Heart right ventricle (tissue), 16 donors: Measurements from ENCODE around the gene PDXK. TPM values are rescaled to one million over a fixed set of nuclear protein-coding genes. Genes with fewer than 3 reads are reported as not detected.
A peak's percentile ranks its signal among the peaks of the same experiment; 100 is the strongest.

Source experiments
- ATAC-seq, 8 donors: fragments of 200-7000 bp; cut with Tn5 transposase; one replicate each; pipeline ENCODE4 v1.9.1; 2020; ENCODE audit warnings: mild to moderate bottlenecking in 8 of 8, moderate library complexity in 8 of 8, moderate number of reproducible peaks in 1 of 8
- DNase-seq, 2 donors: peaks; one replicate each; pipeline ENCODE4 v3.0.0-alpha.2; 2020
- H3K27ac ChIP-seq, 10 donors: fragments of 200-600 bp; sonication (generic) in 2 of 10; one replicate each; pipeline versions ENCODE4 v1.5.0 to v1.8.0; 2020 to 2022; ENCODE audit warnings: mild to moderate bottlenecking in 3 of 10
- H3K27me3 ChIP-seq, 7 donors: fragments of 200-600 bp; one replicate each; pipeline ENCODE4 v1.8.0; 2021 to 2022; ENCODE audit warnings: mild to moderate bottlenecking in 2 of 7
- H3K36me3 ChIP-seq, 9 donors: fragments of 200-600 bp; sonication (generic) in 1 of 9; one replicate each; pipeline versions ENCODE4 v1.5.0 to v1.8.0; 2020 to 2022; ENCODE audit warnings: mild to moderate bottlenecking in 2 of 9
- H3K4me1 ChIP-seq, 9 donors: fragments of 200-600 bp; sonication (generic) in 1 of 9; one replicate each; pipeline versions ENCODE4 v1.5.0 to v1.8.0; 2020 to 2022; ENCODE audit warnings: mild to moderate bottlenecking in 4 of 9
- H3K4me3 ChIP-seq, 10 donors: fragments of 200-600 bp; sonication (generic) in 2 of 10; one replicate each; pipeline versions ENCODE4 v1.5.0 to v1.8.0; 2020 to 2022; ENCODE audit warnings: mild to moderate bottlenecking in 7 of 10, moderate library complexity in 2 of 10
- H3K9me3 ChIP-seq, 11 donors: fragments of 200-600 bp in 10 of 11; sonication (generic) in 2 of 11; one replicate each; pipeline versions ENCODE4 v1.5.0 to v1.8.0; 2013 to 2022; ENCODE audit warnings: mild to moderate bottlenecking in 2 of 11, control low read depth in 1 of 11, moderate library complexity in 1 of 11
- WGBS, 2 donors: extraction: QIAGEN DNeasy Blood & Tissue Kit; methylation state at CpG; one replicate each; pipeline ENCODE4 v1.1.7; 2013; ENCODE audit warnings: inconsistent platforms in 1 of 2; 5-methylcytosine and 5-hydroxymethylcytosine counted together
- intact Hi-C, 10 donors: fragments of 100-400 bp; cut with DNase I; formaldehyde crosslinking; loops; one replicate each; pipeline versions ENCODE4 v1.11.1 to v1.14.2; 2022
- polyA plus RNA-seq, 2 donors: library from polyadenylated mRNA; stranded (reverse); fragments of 200-250 nt; gene quantifications; one replicate each; pipeline ENCODE4 v1.2.3, GENCODE V29; 2013
- total RNA-seq, 10 donors: library from RNA; stranded (reverse); fragmentation: NEBNext Ultra II Directional in 3 of 10; extraction: Animal tissue kit (Norgen Biotek cat#: 25700) in 3 of 10; gene quantifications; one replicate each; pipeline versions ENCODE4 v1.2.1 to v1.2.4, GENCODE V29; 2021 to 2023
- TF ChIP-seq, protein P1 (sequence below), 9 donors: fragments of 200-600 bp; sonication (generic) in 2 of 9; IDR thresholded peaks; one replicate each; pipeline versions ENCODE4 v1.5.0 to v1.8.0; 2021 to 2022; ENCODE audit warnings: antibody characterized with exemption in 9 of 9, mild to moderate bottlenecking in 5 of 9, moderate library complexity in 1 of 9
- donor health status: Arrhythmogenic right ventricular cardiomyopathy.
- donor health status: ischemic (EF 13 %, LVEDD 7.1; RV severe dilation, severe dysfunction).
- donor health status: healthy with polysubstance abuse.
- donor health status: DM: no; HTN: yes; CAD: no.
- donor health status: DM: no; HTN: no; CAD: no.
- donor health status: ischemic (EF 25% LVEDD 6.9; RV normal size, moderate dysfunction).
- donor health status: ischemic (EF 25% LVEDD 5.7; RV mildly dilated, moderate dysfunction).
- donor health status: healthy.
- donor health status: DM: yes; HTN: yes; CAD: no.
- donor health status: Ischemic cardiomyopathy.
- donor health status: ischemic (EF 35%, LVEDD 5.7; RV mildly dilated, moderate dysfunction).
- donor health status: nonischemic (EF 11% LVEDD 7.7; RV severe dilation, severe dysfunction).
- donor health status: DM: yes; HTN: yes; CAD: no.
- donor health status: PGD.
- donor health status: ischemic (EF 29% LVEDD 5.4; RV normal size, mild dysfunction).
- donor health status: nonischemic (EF 23%, LVEDD 6.1; RV moderate dilation, normal function).

The PDXK gene
- total and polyA plus RNA-seq, 12 donors = 47.8 to 102 (median 73.0) TPM

DNA sequence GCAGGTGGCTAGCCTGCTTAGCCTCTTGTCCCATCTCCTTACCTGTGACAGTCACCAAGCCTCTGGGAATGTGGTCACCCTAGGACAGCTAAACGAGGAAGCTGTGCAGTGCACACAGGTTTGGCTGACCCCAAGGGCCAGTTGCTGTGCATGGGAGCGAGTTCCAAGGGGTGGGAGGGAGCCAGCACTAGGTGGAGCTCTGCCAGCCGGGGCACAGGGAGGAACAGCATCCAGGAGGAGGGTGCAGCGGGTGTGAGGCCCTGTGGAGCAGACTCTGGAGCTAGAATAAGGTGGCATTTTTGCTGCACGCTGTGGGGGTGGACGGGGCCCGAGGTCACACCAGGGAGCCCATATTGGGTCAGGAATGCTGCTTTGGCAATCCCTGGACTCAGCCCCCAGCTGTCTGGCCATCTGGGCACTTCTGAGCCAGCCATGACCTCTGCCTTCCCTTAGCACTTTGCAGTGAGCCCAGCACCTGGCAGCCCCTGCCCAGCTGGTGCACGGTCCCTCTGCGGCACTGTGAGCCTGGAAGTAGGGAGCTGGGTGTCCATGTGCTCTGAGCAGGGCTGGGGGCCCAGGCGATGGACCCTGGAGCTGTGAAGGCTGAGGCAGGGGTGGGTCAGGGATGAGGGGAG lies 8.7 kb downstream of the PDXK start:
- 51 to 54% methylated on average over 10 of the region's 10 CpGs for WGBS, 2 donors
- peak in 7 of 8 donors; percentile 9 to 40 (median 27) for ATAC-seq
- intact Hi-C loops = loop anchor here in 8 of 10 donors (2.0 to 10.0 kb wide), 7 partner anchors 45 to 137 kb away; partner anchors contain the start of genes CSTB (in 2 of the 8), RRP1 (in 2 of the 8) and AGPAT3 (in 1 of the 8)
- TF ChIP-seq, protein P1, sequence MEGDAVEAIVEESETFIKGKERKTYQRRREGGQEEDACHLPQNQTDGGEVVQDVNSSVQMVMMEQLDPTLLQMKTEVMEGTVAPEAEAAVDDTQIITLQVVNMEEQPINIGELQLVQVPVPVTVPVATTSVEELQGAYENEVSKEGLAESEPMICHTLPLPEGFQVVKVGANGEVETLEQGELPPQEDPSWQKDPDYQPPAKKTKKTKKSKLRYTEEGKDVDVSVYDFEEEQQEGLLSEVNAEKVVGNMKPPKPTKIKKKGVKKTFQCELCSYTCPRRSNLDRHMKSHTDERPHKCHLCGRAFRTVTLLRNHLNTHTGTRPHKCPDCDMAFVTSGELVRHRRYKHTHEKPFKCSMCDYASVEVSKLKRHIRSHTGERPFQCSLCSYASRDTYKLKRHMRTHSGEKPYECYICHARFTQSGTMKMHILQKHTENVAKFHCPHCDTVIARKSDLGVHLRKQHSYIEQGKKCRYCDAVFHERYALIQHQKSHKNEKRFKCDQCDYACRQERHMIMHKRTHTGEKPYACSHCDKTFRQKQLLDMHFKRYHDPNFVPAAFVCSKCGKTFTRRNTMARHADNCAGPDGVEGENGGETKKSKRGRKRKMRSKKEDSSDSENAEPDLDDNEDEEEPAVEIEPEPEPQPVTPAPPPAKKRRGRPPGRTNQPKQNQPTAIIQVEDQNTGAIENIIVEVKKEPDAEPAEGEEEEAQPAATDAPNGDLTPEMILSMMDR (IDR thresholded peaks at IDR 0.05) = peak in 1 of 9 donors; percentile 18
- peaks cover 0 to 26% (median 0%) of the 10 kb centered on the region in 9 donors for H3K36me3 ChIP-seq
- H3K27me3 ChIP-seq = no peaks in the 10 kb centered on the region
- no peaks in the 10 kb centered on the region for H3K9me3 ChIP-seq
- DNase-seq = no peak
- peak overlapping the region in 8 of 10 donors; percentile 50 to 83 (median 63) for H3K4me3 ChIP-seq
- H3K27ac ChIP-seq = peak overlapping the region; percentile 70 to 94 (median 90)
- H3K4me1 ChIP-seq = peaks cover 22 to 85% (median 55%) of the 10 kb centered on the region in 9 donors

DNA sequence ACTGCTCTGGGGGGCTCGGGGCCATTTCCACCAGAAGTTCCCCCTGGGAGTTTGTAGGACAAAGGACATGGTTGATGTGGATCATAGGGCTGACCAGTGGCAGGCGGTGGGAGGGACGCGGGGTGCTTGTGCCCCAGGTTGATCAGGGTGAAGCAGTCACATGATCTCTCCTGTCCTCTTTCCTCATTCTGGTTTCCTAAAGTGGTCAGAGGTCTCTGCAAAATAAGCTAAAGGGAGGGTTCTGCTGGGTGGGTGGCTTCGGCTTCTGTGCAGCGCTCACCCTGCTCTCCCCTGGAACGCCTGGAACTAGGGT lies 9.2 kb downstream of the PDXK start:
- intact Hi-C loops = loop anchor here in 8 of 10 donors (2.0 to 10.0 kb wide), 7 partner anchors 44 to 137 kb away; partner anchors contain the start of genes CSTB (in 2 of the 8), RRP1 (in 2 of the 8) and AGPAT3 (in 1 of the 8)
- WGBS, 2 donors = 17 to 19% methylated on average over 7 of the region's 7 CpGs
- Histone ChIP-seq H3K4me1 (peaks cover 22 to 86% (median 55%) of the 10 kb centered on the region in 9 donors), H3K4me3 (peak overlapping the region in 9 of 10 donors; percentile 50 to 83 (median 63)), H3K27me3 (no peaks in the 10 kb centered on the region), H3K9me3 (no peaks in the 10 kb centered on the region), H3K36me3 (peaks cover 0 to 26% (median 0%) of the 10 kb centered on the region in 9 donors), H3K27ac (peak overlapping the region; percentile 70 to 94 (median 90))
- peak in 7 of 8 donors; percentile 5 to 35 (median 23) for ATAC-seq
- TF ChIP-seq, protein P1 (IDR thresholded peaks at IDR 0.05) = no peak
- DNase-seq = no peak

DNA sequence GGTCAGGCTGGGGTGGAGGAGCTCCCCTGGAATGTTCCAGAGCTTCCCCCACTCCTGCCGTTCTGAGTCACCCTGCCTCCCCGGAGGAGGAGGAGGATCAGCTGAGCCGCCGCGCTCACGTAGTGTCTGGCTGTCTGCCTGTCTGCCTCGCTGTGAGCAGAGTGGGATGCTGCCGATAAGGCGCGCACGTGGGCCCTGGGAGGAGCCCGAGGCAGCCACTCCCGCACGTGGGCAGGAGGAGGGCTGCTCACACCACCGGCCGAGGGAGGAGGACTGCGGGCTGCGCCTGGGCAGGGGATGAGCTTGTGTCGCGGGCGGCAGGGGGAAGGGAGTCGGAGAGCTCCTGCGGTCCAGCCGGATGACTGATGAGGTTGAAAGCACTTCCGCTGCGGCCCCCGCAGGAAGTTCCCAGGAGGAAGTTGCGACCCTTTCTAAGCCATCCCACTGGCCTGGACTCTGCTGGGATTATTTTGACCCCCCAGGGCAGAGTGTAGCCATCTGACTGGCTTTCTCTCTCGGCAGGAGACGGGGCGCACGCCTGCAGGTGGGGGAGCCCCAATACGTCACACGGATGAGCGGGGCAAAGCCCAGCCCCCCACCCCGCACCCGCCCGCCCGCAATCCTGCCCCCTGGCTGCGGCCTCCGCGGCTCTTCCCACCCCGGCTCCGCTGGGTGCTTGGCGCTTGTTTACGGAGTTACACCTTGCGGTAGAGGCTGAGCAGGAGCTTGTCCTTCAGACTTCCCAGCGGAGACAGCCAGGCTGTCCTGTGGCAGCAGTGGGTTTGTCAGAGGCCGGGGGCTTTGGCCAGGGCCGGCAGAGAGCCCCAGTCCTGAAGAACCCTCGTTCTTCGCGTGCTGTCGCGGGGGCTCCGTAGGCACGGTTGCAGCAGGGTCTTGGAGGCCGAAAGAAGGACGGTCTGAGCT lies 9.8 kb downstream of the PDXK start:
- 2 to 3% methylated on average over 59 of the region's 59 CpGs for WGBS, 2 donors
- Histone ChIP-seq H3K36me3 (peaks cover 0 to 25% (median 0%) of the 10 kb centered on the region in 9 donors), H3K4me3 (peak overlapping the region; percentile 50 to 83 (median 63)), H3K9me3 (no peaks in the 10 kb centered on the region), H3K27ac (peak overlapping the region; percentile 70 to 94 (median 90)), H3K4me1 (peaks cover 22 to 92% (median 56%) of the 10 kb centered on the region in 9 donors), H3K27me3 (no peaks in the 10 kb centered on the region)
- TF ChIP-seq, protein P1 (IDR thresholded peaks at IDR 0.05) = peak in 8 of 9 donors; percentile 39 to 72 (median 54)
- intact Hi-C loops = loop anchor here in 8 of 10 donors (2.0 to 10.0 kb wide), 7 partner anchors 44 to 136 kb away; partner anchors contain the start of genes CSTB (in 2 of the 8), RRP1 (in 2 of the 8) and AGPAT3 (in 1 of the 8)
- DNase-seq (peak; percentile 94 to 95), ATAC-seq (peak; percentile 88 to 93 (median 92))

DNA sequence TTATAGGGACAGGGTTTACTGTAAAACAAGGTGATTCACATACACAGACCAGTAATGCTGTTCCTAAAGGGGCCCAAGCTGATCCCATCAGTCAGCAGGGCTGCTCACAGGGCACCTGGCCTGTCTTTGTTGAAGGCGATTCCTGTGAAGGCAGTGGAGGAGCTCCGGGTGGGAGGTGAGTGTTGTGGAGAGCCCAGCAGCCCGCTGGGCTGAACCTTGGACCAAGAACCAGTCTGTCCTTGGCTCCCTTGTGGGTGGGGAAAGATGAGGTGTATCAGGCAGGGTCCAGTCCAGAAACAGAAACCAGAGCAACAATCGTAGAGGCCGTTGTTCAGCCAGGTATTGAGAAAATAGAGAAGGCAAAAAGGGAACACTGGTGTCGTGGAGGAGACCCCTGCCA lies 12.5 kb downstream of the PDXK start:
- TF ChIP-seq, protein P1 (IDR thresholded peaks at IDR 0.05) = no peak
- Histone ChIP-seq H3K36me3 (peaks cover 0 to 36% (median 0%) of the 10 kb centered on the region in 9 donors), H3K27ac (peak overlapping the region in 4 of 10 donors; percentile 3 to 34 (median 4)), H3K9me3 (no peaks in the 10 kb centered on the region), H3K27me3 (no peaks in the 10 kb centered on the region), H3K4me3 (no peak overlapping the region), H3K4me1 (peaks cover 28 to 82% (median 57%) of the 10 kb centered on the region in 9 donors)
- intact Hi-C loops = no loop called here
- DNase-seq (no peak), ATAC-seq (no peak)
- WGBS, 2 donors = 84 to 85% methylated on average over 6 of the region's 6 CpGs
